Stimulated activated CD8-positive, alpha-beta memory T cell treated with anti-CD3 and anti-CD28 coated beads, Interleukin-4, amount 100 ng/mL, for 24 hours (primary cell): ENCODE data around the gene KBTBD4.
"Not testable (repeated sequence)": the region's sequence is repeated elsewhere in the genome, so short reads cannot be mapped to it uniquely, and the experiment has no call there.

Source experiments
- DNase-seq: peaks from one replicate; pipeline ENCODE4 v3.0.0-alpha.2; 2020; ENCODE audit warnings: low read depth

Gene KBTBD4

DNA sequence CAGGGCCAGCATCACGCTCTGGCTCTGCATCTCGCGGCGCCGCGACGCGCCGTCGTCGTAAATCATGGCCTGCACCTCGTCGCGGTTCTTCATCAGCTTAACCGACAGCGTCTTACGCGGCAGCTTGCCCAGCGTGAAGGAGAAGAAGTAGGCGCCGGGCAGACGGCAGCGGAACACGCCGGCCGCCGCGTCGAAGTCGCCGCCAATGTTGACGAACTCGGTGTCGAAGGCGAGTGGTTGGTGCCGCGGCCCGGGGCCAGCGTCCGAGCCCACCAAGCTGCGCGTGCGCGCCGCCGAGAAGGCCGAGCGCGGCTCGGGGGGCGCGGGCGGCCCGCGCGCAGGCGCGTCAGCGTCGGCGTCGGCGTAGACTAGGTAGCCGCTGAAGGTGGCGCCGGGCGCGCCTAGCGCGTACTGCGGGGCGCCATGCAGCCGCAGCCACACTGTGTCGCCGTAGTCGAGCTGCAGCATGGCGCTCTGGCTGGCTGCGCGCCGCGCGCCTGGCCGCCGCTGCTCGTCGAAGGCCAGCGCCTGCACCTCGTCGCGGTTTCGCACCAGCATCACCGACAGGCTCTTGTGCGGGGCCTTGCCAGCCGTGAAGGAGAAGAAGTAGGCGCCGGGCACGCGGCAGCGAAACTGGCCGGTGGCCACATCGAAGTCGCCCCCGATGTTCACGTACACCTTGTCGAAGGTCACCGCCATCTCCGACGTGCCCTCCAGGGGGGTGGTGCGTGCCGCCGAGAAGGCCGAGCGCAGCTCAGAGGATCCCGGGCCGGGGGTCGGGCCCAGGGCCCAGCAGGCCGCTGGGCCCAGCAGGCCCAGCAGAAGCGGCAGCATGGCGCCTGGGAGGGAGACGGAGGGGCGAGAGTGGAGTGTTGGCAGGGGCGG is 11.4 kb upstream of the KBTBD4 start:
- DNase-seq: no peak

DNA sequence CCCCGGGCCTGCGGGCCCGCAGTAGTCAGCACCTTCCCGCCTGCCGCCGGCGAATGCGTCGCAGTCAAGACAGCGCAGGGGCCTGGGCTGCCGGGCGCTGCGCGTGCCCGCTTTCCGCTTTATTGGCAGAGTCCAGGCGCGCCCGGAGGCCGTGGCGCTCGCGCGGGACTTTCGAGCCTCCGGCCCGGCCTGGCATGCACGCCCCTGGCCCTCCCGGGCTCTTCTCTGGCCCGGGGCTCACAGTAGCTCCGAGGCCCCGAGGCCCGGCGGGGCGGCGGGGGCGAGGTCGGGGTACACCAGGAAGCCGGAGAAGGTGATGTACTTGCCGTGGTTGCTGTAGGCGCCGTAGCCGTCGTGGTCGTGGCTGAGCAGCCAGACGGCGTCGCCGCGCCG is 10.8 kb upstream of the KBTBD4 start:
- DNase-seq: no peak

DNA sequence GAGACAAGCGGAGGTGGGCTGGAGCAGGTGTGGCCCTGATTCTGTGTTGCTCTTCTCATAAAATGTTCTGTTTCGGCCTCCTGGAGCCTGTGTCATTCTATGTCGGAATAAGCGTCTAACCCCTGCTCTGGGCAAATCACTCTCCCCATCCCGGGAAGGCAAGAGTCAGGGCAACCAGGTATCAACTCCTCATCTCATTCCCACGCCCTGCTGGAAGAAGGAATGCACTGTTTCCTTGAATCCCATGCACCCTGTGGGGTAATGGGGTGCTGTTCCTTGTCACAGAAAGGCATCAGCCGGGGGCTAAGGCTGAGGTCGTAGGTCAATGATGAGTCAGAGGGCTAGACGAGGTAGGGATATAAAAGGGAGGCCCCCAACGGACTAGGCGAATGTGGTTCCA is 10.3 kb upstream of the KBTBD4 start:
- DNase-seq: no peak

DNA sequence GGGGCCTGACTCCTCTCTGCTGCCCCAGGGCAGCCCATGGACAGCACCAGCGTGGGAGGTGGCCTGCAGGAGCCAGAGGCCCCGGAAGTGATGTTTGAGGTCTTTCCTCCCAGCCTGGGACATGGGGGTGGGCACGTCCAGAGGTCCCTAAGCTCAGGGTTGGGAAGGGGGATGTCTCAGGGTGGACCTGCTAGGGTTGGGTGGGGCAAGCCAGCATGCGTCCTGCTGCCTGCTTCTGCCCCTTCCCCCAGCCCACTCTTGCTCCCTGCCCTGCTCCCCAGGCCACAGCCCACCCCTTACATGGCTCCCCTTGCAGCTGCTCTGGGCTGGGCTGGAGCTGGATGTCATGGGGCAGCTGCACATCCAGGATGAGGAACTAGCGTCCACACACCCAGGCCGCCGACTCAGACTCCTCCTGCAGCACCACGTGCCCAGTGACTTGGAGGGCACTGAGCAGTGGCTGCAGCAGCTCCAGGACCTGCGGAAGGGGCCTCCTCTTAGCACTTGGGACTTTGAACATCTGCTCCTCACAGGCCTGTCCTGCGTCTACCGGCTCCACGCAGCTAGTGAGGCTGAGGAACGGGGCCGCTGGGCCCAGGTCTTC is 9.1 kb upstream of the KBTBD4 start:
- no peak for DNase-seq

DNA sequence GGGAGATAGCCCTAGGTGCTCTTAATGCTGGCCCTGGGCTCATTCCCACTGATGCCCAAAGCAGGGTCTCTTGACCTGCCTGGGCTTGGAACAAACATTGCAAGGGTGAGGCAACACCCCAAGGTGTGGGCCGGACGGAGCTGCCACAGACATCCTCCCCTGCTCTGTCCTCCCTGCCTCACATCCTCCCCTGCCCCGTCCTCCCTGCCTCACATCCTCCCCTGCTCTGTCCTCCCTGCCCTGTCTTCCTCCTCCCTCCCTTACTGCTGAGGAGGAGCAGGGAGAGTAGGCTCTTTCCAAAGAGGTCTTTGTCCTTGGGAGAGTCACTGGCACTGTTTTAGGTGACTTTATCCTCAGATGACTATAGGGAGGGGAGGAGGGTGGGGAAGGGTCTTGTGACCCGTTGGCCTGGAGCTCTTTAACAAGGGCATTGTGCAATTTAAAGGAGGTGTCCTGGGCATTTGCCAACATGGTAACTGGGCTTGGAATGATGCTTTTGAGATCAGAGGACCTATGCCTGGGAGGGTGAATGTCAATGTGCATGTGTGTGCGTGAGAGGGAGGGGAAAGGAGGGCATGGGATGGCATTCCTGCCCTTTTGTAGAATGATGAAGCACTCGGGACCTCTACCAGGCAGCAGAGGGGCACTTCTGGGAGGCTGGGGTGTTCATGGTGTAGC is 8.4 kb upstream of the KBTBD4 start:
- no peak for DNase-seq

DNA sequence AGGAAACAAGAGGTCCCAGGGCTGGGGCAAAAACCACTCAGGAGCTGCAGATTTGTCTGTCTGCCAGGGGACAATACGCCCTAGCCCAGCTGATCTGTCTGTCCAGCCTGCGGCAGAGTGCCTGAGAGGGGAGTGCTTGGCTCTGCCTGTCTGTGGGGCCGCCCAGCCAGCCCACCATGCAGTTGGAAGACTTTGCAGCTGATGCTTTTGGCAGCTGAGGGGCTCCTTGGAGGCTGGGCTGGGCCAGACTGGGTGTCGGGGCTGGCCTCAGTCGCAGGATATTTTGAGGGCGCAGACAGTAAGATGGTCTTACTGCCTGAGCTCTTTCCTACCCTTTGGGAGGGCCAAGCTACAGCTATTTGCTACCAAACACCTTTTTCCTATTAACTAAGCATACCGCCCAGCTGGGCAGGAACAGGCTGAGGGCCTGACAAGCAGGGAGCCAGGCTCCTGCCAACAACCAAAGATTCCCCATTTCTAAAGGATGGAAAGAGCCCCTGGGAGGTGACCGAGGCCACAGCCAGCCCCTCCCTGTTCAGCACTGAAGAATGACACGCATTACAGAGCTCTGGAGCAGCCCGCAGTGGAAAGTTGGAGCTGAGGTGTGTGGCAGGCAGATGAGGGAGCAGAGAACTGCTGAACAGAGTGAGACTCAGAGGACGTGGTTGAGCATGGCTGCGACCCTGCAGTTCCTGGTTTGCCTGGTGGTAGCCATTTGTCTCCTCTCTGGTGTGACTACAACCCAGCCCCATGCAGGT is 7.5 kb upstream of the KBTBD4 start, which contains the start of gene FAM180B:
Gene FAM180B, plus strand, starts transcription at position 581 of the 758 bp plus-strand sequence. Its CDS starts 91 bp downstream, at position 672.
- no peak for DNase-seq

DNA sequence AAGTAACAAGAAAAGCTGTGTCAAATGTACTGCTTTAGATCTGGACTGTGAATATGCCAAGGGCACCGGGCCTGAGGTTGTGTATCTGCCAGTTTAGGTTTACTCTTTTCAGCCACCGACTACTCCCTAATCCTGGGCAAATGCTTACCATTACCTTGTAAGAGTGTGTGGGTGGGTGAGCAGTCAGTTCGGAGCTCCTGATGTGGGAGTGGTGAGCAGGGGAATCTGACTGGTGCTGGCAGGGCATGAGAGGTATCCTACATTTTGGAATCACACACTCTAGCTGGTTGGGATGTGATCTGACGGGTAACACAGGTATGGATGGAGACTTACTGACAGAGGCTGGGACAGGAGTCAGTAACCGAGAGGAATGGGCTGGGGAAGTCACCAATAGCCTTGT is 5.1 kb upstream of the KBTBD4 start:
- DNase-seq: no peak

DNA sequence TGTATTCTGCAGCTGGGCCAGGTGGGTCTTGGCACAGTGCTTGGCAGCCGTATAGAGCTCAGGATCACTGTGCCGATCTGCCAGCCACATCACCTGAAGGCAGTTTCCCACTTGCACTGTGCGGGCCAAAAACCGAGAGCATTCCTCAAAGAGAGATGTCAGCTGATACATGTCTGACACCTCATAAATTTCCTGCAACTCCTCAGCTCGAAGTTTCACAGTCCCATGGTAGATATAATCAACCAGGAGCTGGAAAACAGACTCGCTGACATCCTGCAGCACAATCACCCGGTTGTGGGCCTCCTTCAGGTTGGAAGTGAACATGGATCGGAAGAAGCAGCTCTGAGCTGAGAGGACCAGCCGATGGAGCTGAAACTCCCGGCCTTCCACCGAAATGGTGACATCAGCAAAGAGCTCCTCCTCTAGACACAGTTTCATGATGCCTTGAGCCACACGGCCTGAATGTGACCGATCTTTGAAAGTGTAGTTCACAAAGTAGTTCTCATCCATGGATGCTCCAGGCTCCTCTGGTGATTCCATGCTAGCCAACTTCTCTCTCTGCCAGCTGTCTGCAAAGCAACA is 1.2 kb downstream of the KBTBD4 start:
- no peak for DNase-seq

DNA sequence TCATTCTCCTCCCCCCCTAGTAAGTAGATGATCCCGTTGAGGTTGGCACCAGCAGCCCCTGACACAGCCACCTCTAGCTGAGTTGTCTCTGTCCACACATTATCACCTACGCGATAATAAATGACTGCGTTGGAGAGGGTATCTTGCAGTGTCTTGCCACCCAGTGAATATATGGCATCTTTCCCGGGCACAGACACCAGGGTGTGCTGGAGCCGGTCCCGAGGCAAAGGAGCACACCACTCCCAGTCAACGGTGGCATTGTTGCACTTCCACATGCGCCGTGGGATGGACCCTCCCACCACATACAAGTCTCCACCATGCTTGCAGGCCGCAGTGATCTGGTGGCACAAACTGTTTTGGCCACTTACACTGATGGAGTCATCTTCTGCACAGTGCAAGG is 5.4 kb downstream of the KBTBD4 start:
- DNase-seq: no peak

DNA sequence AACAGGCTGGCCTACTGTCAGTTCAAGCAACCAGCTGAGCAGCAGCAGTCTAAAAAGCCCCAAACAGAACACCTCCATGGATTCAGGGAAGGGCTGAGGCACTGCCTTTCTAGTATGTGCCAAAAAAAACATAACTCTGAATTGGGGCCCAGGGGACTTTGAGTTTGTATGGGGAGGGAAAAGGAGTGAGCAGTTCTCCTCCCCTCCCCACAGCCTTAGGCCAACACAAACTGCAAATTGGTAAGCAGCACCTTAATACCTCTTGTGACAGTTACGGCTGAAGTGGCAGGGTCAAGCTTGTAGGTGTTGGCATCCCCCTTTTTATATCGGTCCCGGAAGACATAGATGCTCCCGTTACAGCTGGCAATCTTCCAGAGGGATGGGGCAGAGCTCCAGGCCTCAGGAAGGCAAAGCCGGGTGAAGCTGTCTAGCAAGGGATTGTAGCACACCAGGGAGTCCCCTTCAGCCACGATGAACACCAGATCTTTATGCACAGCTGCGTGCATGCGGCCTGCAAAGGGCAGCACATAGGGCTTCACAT is 6.0 kb downstream of the KBTBD4 start:
- DNase-seq: no peak

DNA sequence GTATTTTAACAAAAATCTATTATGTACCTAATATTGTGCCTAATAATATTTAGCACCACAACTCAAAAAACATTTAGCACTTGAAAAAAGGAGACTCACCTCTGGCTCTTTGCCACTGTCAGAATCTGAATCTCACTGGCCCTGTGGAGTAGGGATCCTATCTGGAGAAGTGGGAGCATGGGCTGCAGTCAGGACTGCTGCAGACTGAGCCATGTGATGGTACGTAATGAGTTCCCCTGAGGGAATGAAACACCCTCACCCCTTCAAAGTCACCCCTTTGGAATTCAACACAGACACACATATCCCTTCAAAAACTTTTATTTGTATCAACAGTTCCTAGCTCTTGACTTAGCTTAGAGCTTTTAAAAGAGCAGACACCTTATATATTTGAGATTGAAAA is 6.9 kb downstream of the KBTBD4 start:
- no peak for DNase-seq

DNA sequence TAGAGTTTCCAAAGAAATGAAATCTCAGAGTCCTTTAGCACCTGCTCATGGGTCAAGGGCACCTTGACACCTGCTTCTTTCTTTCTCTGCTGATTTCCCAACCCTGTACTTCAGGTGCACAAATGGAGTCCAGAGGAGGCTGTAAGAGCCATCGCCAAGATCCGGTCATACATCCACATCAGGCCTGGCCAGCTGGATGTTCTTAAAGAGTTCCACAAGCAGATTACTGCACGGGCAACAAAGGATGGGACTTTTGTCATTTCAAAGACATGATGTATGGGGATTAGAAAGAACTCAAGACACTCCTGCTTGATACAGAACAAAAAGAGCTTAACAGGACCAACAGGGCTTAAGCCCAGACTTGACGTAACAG is 7.4 kb downstream of the KBTBD4 start:
- DNase-seq: no peak

DNA sequence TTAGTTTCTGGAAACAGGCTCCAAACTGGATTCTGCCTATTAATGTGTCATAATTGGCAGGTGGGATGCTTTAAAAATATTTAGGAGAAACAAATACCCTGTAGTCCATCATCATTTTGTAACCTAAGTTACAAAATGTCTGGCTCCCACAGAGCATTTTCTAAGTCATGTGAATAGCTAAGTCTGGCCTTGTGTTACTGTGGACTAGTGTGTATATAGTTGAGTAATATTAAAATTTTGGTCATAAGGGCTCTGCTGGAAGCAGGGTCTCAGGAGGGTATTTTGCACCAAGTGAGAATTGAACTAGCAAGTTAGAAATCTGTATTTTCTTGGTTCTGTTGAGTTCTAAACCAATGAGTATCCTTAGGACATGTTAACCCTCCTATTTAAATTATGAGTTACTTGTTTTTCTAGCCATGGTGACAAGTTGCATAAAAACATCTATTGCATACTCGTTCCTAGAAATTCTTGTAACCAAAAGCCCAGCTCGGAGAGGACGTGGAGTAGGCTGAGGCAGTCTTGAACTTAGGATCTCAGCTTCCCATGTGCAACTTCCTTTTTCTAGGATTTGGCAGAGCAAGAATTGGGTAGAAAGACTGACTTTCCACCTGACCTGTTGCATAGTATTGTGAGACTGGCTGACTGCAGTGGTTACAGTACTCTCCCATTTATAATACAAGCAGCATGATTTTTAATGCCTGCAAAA is 8.0 kb downstream of the KBTBD4 start:
- DNase-seq: no peak

DNA sequence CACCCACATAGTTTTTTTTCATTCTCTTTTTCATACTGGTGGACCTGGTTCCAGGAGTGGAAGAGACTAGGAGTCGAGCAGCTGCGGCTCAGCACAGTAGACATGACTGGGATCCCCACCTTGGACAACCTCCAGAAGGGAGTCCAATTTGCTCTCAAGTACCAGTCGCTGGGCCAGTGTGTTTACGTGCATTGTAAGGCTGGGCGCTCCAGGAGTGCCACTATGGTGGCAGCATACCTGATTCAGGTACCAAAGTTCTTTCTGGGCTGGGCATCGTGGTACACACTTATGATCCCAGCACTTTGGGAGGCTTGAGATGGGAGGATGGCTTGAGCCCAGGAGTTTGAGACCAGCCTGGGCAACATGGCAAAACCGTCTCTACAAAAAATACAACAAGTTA is 9.1 kb downstream of the KBTBD4 start:
- no peak for DNase-seq

DNA sequence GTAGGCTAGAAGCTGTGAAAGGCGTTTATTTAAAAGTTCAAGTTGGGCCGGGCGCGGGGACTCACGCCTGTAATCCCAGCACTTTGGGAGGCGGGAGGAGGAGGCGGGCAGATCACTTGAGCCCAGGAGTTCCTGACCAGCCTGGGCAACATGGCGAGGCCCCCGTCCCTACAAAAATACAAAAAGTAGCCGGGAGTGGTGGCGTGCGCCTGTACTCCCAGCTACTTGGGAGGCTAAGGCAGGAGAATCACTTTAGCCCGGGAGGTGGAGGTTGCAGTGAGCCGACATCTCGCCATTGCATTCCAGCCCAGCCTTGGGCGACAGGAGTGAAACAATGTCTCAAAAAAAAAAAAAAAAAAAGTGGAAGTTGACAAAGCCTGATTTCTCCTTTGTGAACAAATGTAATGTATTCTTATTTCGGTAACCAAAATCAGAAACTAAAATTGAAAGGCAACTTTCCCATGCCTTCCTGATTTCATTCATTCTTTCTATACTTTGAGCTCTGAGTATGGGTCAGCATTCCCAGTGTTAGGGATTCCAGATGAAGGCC is 12.5 kb downstream of the KBTBD4 start:
- DNase-seq: no peak

DNA sequence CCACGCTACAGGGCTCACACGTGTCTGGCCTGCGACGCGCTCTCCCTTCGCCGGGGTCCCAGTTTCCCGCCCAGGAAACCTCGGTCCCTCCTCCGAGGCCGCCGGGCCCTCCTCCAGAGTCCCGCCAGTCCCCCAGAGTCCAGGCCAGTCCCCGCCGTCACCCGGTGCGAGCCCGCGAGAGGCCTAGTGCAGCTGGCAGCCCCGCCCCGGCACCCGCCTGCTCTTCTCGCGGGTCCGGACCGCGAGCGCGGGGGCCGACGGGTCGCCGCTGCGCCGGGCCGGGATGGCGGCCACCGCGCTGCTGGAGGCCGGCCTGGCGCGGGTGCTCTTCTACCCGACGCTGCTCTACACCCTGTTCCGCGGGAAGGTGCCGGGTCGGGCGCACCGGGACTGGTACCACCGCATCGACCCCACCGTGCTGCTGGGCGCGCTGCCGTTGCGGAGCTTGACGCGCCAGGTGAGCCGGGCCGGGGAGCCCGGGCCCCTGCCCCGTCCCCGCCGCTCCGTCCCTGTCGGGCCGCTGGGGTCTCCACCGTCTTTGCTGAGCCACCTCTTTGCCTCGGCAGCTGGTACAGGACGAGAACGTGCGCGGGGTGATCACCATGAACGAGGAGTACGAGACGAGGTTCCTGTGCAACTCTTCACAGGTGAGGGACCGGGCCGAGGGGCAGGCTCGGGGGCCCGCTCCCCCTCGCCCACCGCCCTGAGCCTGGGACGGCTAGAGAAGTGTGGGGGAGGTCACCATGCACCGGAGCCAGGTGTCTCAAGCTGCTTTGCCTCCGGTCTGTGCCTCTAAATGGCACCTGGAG is 13.2 kb downstream of the KBTBD4 start, which contains the start of gene PTPMT1:
Gene PTPMT1, plus strand, starts transcription at position 260 of the 809 bp plus-strand sequence. Its CDS starts 24 bp downstream, at position 284.
- DNase-seq: peak; percentile 56

DNA sequence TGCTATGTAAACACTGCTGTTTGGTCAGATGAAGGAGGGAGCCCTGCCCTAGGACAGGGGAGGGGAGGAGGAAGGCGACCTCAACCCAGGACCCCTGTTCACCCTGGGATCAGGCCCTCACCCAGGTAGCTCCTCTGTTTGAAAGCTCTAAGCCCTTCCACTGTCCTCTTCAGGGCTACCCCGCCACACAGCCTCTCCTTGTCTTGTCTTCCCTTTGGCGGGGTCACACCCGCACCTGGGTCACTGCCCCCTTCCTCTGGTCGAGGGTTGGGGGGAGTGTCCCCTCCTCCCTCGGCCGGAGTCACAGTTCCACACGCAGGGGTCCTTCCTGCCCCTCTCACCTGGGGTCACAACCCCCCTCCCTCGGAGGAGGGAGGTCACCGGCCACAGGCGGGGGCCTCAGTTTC is 13.8 kb downstream of the KBTBD4 start:
- no peak for DNase-seq

DNA sequence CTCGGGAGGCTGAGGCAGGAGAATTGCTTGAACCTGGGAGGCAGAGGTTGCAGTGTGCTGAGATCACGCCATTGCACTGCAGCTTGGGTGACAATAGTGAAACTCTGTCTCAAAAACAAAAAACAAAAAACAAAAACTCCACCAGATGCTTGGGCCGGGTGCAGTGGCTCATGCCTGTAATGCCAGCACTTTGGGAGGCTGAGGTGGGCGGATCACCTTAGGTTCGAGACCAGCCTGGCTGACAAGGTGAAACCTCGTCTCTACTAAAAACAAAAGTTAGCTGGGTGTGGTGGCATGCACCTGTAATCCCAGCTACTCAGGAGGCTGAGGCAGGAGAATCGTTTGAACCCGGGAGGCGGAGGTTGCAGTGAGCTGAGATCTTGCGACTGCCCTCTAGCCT is 14.4 kb downstream of the KBTBD4 start:
- not testable (repeated sequence) for DNase-seq

DNA sequence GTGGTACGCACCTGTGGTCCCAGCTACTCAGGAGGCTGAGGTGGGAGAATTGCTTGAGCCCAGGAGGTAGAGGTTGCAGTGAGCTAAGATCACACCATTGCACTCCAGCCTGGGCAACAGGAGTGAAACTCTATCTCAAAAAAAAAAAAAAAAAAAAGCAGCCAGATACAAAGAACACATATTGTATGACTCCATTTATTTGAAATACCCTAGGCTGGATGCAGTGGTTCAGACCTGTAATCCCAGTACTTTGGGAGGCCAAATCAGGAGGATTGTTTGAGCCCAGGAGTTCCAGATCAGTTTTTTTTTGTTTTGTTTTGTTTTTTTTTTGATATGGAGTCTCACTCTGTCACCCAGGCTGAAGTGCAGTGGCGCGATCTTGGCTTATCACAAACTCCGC is 16.4 kb downstream of the KBTBD4 start:
- not testable (repeated sequence) for DNase-seq

DNA sequence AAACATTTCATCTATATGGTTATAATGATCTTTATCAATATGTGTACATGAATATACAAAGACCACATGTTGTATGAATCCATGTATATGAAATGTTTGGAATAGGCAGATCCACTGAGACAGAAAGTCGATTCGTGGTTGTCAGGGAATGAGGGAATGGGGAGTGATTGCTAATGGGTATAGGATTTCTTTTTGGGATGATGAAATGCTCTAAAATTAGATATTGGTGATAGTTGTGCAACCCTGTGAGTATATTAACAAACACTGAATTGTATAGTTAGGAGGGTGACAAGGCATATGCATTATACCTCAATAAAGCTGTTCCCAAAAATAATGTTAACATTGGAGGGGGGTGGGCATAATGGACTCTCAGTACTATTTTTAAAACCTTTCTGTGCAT is 18.3 kb downstream of the KBTBD4 start:
- no peak for DNase-seq
